Lower leg skin (tissue), 3 donors: ENCODE data around the gene GNAT3.

Experiments
- POLR2A ChIP-seq, 2 donors: fragments of 450-650 bp; IDR thresholded peaks; one replicate each; pipeline ENCODE4 v1.6.1; 2016 to 2017; ENCODE audit warnings: antibody characterized with exemption in 2 of 2, mild to moderate bottlenecking in 1 of 2, moderate library complexity in 1 of 2
- TF ChIP-seq, protein P1 (sequence below), 3 donors: fragments of 450-650 bp; IDR thresholded peaks; one replicate each; pipeline ENCODE4 v1.5.1; 2016; ENCODE audit warnings: antibody characterized with exemption in 3 of 3, mild to moderate bottlenecking in 3 of 3, moderate library complexity in 2 of 3

DNA sequence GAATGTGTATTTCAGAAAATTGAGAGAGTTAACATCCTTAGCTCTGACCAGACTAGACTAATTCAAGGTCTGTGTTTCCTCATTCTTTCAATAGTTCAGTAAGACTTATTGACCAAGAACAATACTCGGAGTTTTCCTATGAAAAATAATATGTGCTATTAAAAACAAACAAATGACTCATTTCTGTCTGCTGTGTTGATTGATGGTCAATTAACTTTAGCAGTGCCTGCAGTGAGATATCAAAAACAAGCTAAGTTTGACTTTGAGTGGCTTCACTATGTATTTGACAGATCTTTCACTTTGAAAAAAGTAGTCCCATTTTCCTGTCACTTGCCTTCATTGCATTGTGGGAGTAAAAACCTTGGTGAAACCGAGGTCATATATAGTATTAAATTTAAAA, 91.0 kb downstream of the GNAT3 start:
- TF ChIP-seq POLR2A (IDR thresholded peaks at IDR 0.05) = no peak
- TF ChIP-seq, protein P1, sequence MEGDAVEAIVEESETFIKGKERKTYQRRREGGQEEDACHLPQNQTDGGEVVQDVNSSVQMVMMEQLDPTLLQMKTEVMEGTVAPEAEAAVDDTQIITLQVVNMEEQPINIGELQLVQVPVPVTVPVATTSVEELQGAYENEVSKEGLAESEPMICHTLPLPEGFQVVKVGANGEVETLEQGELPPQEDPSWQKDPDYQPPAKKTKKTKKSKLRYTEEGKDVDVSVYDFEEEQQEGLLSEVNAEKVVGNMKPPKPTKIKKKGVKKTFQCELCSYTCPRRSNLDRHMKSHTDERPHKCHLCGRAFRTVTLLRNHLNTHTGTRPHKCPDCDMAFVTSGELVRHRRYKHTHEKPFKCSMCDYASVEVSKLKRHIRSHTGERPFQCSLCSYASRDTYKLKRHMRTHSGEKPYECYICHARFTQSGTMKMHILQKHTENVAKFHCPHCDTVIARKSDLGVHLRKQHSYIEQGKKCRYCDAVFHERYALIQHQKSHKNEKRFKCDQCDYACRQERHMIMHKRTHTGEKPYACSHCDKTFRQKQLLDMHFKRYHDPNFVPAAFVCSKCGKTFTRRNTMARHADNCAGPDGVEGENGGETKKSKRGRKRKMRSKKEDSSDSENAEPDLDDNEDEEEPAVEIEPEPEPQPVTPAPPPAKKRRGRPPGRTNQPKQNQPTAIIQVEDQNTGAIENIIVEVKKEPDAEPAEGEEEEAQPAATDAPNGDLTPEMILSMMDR (IDR thresholded peaks at IDR 0.05) = no peak
